Measurements from ENCODE around the gene KCNAB1.

GRCh38 chr3:156251424-156251823 is 131.0 kb downstream of the KCNAB1 start:
- TF ChIP-seq EZH2 (IDR thresholded peaks at IDR 0.05; ENCODE audit: borderline replicate concordance, low read length), result no peak
- no peak for TF ChIP-seq CTCF (IDR thresholded peaks at IDR 0.05; ENCODE audit: low read length)
